ENCODE data around the gene SPACA9. TPM values are rescaled to one million over a fixed set of nuclear protein-coding genes. Genes with fewer than 3 reads are reported as not detected.

SPACA9 gene
- total RNA-seq, 1 donor from 2014 or later: 5.0 TPM

- TF ChIP-seq, protein P1, sequence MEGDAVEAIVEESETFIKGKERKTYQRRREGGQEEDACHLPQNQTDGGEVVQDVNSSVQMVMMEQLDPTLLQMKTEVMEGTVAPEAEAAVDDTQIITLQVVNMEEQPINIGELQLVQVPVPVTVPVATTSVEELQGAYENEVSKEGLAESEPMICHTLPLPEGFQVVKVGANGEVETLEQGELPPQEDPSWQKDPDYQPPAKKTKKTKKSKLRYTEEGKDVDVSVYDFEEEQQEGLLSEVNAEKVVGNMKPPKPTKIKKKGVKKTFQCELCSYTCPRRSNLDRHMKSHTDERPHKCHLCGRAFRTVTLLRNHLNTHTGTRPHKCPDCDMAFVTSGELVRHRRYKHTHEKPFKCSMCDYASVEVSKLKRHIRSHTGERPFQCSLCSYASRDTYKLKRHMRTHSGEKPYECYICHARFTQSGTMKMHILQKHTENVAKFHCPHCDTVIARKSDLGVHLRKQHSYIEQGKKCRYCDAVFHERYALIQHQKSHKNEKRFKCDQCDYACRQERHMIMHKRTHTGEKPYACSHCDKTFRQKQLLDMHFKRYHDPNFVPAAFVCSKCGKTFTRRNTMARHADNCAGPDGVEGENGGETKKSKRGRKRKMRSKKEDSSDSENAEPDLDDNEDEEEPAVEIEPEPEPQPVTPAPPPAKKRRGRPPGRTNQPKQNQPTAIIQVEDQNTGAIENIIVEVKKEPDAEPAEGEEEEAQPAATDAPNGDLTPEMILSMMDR (IDR thresholded peaks at IDR 0.05; ENCODE audit: partially characterized antibody, unreplicated experiment): no peak
- H3K27me3 Mint-ChIP-seq (ENCODE audit: unreplicated experiment): peaks cover 7% of the 10 kb centered on the region
- no peak for DNase-seq
- peaks cover 6% of the 10 kb centered on the region for H3K9me3 Mint-ChIP-seq (ENCODE audit: unreplicated experiment)
- H3K4me1 Mint-ChIP-seq (ENCODE audit: low read depth, unreplicated experiment): peaks cover 26% of the 10 kb centered on the region
- H3K36me3 Mint-ChIP-seq (ENCODE audit: unreplicated experiment): no peaks in the 10 kb centered on the region
- no peak overlapping the region for H3K27ac Mint-ChIP-seq (ENCODE audit: unreplicated experiment)
- peak overlapping the region; percentile 10 for H3K4me3 Mint-ChIP-seq (ENCODE audit: unreplicated experiment)
These were observed 41.0 kb upstream of the SPACA9 start for GRCh38 chr9:132837501-132838286.

DNA sequence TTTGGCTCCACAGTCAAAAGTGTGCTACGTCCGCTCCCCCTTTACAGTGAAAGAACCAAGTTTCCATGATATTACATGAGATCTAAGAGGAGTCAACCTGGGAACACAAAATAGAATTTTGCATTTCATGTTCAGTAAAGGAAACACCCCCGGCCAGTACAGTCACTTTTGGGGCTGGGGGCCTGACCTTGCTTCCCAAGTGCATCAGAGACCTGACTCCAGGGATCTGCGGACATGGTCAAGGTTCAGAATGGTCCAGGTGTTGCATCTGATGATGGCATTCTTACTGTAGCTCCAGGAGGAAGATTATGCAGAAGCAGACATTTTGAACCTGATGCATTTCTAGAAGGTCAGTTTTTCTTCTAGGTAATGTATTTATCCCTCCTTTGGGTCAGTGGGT is 40.4 kb upstream of the SPACA9 start:
- no peak overlapping the region for H3K4me3 Mint-ChIP-seq (ENCODE audit: unreplicated experiment)
- no peak overlapping the region for H3K27ac Mint-ChIP-seq (ENCODE audit: unreplicated experiment)
- no peaks in the 10 kb centered on the region for H3K36me3 Mint-ChIP-seq (ENCODE audit: unreplicated experiment)
- TF ChIP-seq, protein P1 (IDR thresholded peaks at IDR 0.05; ENCODE audit: partially characterized antibody, unreplicated experiment): no peak
- peaks cover 25% of the 10 kb centered on the region for H3K4me1 Mint-ChIP-seq (ENCODE audit: low read depth, unreplicated experiment)
- H3K9me3 Mint-ChIP-seq (ENCODE audit: unreplicated experiment): peaks cover 6% of the 10 kb centered on the region
- H3K27me3 Mint-ChIP-seq (ENCODE audit: unreplicated experiment): peaks cover 7% of the 10 kb centered on the region
- DNase-seq: no peak

- no peak overlapping the region for H3K27ac Mint-ChIP-seq (ENCODE audit: unreplicated experiment)
- H3K9me3 Mint-ChIP-seq (ENCODE audit: unreplicated experiment): peaks cover 2% of the 10 kb centered on the region
- no peak overlapping the region for H3K4me3 Mint-ChIP-seq (ENCODE audit: unreplicated experiment)
- peaks cover 4% of the 10 kb centered on the region for H3K27me3 Mint-ChIP-seq (ENCODE audit: unreplicated experiment)
- H3K4me1 Mint-ChIP-seq (ENCODE audit: low read depth, unreplicated experiment): peaks cover 14% of the 10 kb centered on the region
- DNase-seq: no peak
- TF ChIP-seq, protein P1 (IDR thresholded peaks at IDR 0.05; ENCODE audit: partially characterized antibody, unreplicated experiment): no peak
- no peaks in the 10 kb centered on the region for H3K36me3 Mint-ChIP-seq (ENCODE audit: unreplicated experiment)
These were observed 37.7 kb upstream of the SPACA9 start for GRCh38 chr9:132840980-132841379.

DNA sequence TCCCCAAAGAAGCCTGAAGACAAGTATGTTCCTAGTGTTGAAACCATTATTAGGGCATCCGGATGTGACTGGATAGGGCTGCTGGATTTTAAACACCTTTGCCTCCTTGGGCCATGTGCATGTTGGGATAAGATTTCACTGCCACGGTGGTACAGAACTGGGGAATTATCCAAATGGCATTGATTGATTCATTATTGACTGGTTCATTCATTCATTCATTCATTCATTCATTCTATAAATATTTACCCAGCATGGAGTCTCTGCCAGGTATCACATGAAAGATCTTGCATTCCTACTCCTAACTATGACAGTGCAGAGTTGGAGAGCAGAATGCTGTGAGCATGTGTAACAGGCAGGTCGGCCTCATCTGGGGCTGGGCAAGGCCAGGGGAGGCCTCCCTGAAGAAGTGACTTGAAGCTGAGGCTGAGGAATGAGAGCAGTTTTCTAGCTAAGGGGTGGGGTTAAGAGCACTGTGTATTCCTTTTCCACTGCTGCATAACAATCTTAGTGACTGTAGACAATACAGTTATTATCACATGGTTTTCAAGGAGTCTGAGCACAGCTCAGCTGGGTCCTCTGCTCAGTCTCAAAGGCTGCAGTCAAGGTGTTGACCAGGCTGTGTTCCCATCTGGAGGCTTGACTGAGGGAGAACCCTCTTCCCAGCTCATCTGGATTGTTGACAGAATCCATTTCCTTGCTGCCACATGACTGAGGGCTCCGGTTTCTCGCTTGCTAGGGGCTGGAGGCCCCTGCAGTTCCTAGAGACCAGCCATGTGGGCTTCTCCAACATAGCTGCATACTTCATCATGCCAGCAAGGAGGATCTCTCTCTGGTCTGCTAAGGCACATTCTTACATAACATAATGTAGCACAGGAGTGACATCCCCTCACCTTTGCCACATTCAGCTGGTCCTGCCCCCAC is 36.3 kb upstream of the SPACA9 start:
- no peak overlapping the region for H3K4me3 Mint-ChIP-seq (ENCODE audit: unreplicated experiment)
- no peak for DNase-seq
- H3K27ac Mint-ChIP-seq (ENCODE audit: unreplicated experiment): no peak overlapping the region
- no peaks in the 10 kb centered on the region for H3K36me3 Mint-ChIP-seq (ENCODE audit: unreplicated experiment)
- H3K27me3 Mint-ChIP-seq (ENCODE audit: unreplicated experiment): peaks cover 2% of the 10 kb centered on the region
- TF ChIP-seq, protein P1 (IDR thresholded peaks at IDR 0.05; ENCODE audit: partially characterized antibody, unreplicated experiment): no peak
- H3K9me3 Mint-ChIP-seq (ENCODE audit: unreplicated experiment): peaks cover 4% of the 10 kb centered on the region
- peaks cover 15% of the 10 kb centered on the region for H3K4me1 Mint-ChIP-seq (ENCODE audit: low read depth, unreplicated experiment)

Data from glutamatergic neuron (in vitro differentiated cells).